Fibroblast of lung (primary cell): ENCODE results near the gene STRIP2.

Experiments used
- EZH2 ChIP-seq: IDR thresholded peaks from 2 replicates; pipeline ENCODE4 v1.5.1; 2012; ENCODE audit warnings: low read length, control low read depth, mild to moderate bottlenecking; ENCODE audit errors: missing control alignments
- TF ChIP-seq, protein P1 (sequence below), 2 donors: IDR thresholded peaks in 1 of 2; conservative IDR thresholded peaks in 1 of 2; 1 replicate in 1 of 2; 2 replicates in 1 of 2; pipeline ENCODE4 v1.5.1; 2011 to 2012; ENCODE audit warnings: low read length in 2 of 2, control low read depth in 1 of 2, inconsistent platforms in 1 of 2, low read depth in 1 of 2, mild to moderate bottlenecking in 1 of 2

DNA sequence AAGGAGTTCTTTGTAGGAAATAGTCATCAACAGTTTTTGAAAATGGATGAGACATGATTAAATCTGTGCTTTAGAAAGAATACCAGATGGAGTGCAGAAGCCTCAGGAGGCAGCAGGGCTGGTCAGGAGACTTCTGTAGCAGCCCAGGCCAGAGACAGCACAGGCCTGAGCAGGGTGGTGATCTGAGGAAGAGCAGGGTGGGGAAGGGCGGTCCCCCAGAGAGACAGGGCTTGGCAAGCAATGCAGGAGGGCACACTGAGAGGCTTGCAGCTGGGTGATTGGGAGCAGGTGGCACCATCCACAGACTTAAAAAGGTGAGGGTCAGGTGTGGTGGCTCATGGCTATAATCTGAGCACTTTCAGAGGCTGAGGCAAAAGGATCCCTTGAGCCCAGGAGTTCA, 63.8 kb downstream of the STRIP2 start:
- TF ChIP-seq, protein P1, sequence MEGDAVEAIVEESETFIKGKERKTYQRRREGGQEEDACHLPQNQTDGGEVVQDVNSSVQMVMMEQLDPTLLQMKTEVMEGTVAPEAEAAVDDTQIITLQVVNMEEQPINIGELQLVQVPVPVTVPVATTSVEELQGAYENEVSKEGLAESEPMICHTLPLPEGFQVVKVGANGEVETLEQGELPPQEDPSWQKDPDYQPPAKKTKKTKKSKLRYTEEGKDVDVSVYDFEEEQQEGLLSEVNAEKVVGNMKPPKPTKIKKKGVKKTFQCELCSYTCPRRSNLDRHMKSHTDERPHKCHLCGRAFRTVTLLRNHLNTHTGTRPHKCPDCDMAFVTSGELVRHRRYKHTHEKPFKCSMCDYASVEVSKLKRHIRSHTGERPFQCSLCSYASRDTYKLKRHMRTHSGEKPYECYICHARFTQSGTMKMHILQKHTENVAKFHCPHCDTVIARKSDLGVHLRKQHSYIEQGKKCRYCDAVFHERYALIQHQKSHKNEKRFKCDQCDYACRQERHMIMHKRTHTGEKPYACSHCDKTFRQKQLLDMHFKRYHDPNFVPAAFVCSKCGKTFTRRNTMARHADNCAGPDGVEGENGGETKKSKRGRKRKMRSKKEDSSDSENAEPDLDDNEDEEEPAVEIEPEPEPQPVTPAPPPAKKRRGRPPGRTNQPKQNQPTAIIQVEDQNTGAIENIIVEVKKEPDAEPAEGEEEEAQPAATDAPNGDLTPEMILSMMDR (conservative IDR thresholded peaks at IDR 0.05 in 1 of 2, IDR thresholded peaks at IDR 0.05 in 1 of 2; ENCODE audit: low read depth in 1 of 2, low read length in 2 of 2), result no peak
- TF ChIP-seq EZH2, result no peak
